ENCODE data around the gene NADSYN1.
A peak's percentile ranks its signal among the peaks of the same experiment; 100 is the strongest.

Gene NADSYN1

GRCh38 chr11:71451596-71452198, 1.3 kb upstream of the NADSYN1 start:
- no peak for DNase-seq (ENCODE audit: low read depth)

- DNase-seq (ENCODE audit: low read depth), result peak; percentile 2
Observed at GRCh38 chr11:71452199-71453036, 585 bp upstream of the NADSYN1 start.

- no peak for DNase-seq (ENCODE audit: low read depth)
Observed at GRCh38 chr11:71453918-71454304, 908 bp downstream of the NADSYN1 start.

- DNase-seq (ENCODE audit: low read depth), result no peak
Observed at GRCh38 chr11:71454470-71455113, 1.6 kb downstream of the NADSYN1 start.

GRCh38 chr11:71456294-71456693, 3.3 kb downstream of the NADSYN1 start:
- DNase-seq (ENCODE audit: low read depth), result no peak

- no peak for DNase-seq (ENCODE audit: low read depth)
Observed at GRCh38 chr11:71456831-71457230, 3.8 kb downstream of the NADSYN1 start.

GRCh38 chr11:71458146-71459070, 5.4 kb downstream of the NADSYN1 start:
- no peak for DNase-seq (ENCODE audit: low read depth)

GRCh38 chr11:71459076-71459766, 6.2 kb downstream of the NADSYN1 start:
- no peak for DNase-seq (ENCODE audit: low read depth)

- no peak for DNase-seq (ENCODE audit: low read depth)
Observed at GRCh38 chr11:71459767-71460320, 6.8 kb downstream of the NADSYN1 start.

- no peak for DNase-seq (ENCODE audit: low read depth)
Observed at GRCh38 chr11:71461696-71462095, 8.7 kb downstream of the NADSYN1 start.

- DNase-seq (ENCODE audit: low read depth), result no peak
Observed at GRCh38 chr11:71462726-71463125, 9.7 kb downstream of the NADSYN1 start.

GRCh38 chr11:71463331-71464211, 10.6 kb downstream of the NADSYN1 start:
- DNase-seq (ENCODE audit: low read depth), result no peak

- no peak for DNase-seq (ENCODE audit: low read depth)
Observed at GRCh38 chr11:71465054-71465453, 12.1 kb downstream of the NADSYN1 start.

GRCh38 chr11:71466358-71466757, 13.4 kb downstream of the NADSYN1 start:
- DNase-seq (ENCODE audit: low read depth), result no peak

- no peak for DNase-seq (ENCODE audit: low read depth)
Observed at GRCh38 chr11:71467164-71467563, 14.2 kb downstream of the NADSYN1 start.

GRCh38 chr11:71470946-71471345, 17.9 kb downstream of the NADSYN1 start:
- DNase-seq (ENCODE audit: low read depth), result no peak

GRCh38 chr11:71472357-71472885, 19.4 kb downstream of the NADSYN1 start:
- no peak for DNase-seq (ENCODE audit: low read depth)

GRCh38 chr11:71472941-71473792, 20.2 kb downstream of the NADSYN1 start:
- no peak for DNase-seq (ENCODE audit: low read depth)

GRCh38 chr11:71473793-71474080, 20.7 kb downstream of the NADSYN1 start:
- DNase-seq (ENCODE audit: low read depth), result no peak

All from HS-5 (cell line).